Measurements from ENCODE around the gene PODNL1. TPM values are rescaled to one million over a fixed set of nuclear protein-coding genes. Genes with fewer than 3 reads are reported as not detected.

PODNL1 gene
- total RNA-seq, 4 donors from 2014 or later, result not detected

- ATAC-seq (ENCODE audit: low FRiP score), result no peak
- no peak for TF ChIP-seq CTCF (IDR thresholded peaks at IDR 0.05)
- no peak for DNase-seq (ENCODE audit: low spot score)
These were observed 23.8 kb upstream of the PODNL1 start for GRCh38 chr19:13961826-13962698.

- ATAC-seq (ENCODE audit: low FRiP score), result no peak
- no peak for DNase-seq (ENCODE audit: low spot score)
- no peak for TF ChIP-seq CTCF (IDR thresholded peaks at IDR 0.05)
These were observed 22.9 kb upstream of the PODNL1 start for GRCh38 chr19:13960863-13961784.

- ATAC-seq (ENCODE audit: low FRiP score), result no peak
- no peak for DNase-seq (ENCODE audit: low spot score)
- no peak for TF ChIP-seq CTCF (IDR thresholded peaks at IDR 0.05)
These were observed 22.0 kb upstream of the PODNL1 start for GRCh38 chr19:13959962-13960862.

- no peak for ATAC-seq (ENCODE audit: low FRiP score)
- no peak for TF ChIP-seq CTCF (IDR thresholded peaks at IDR 0.05)
- DNase-seq (ENCODE audit: low spot score), result no peak
These were observed 21.1 kb upstream of the PODNL1 start for GRCh38 chr19:13959141-13959961.

GRCh38 chr19:13958043-13958442 lies 19.8 kb upstream of the PODNL1 start:
- no peak for DNase-seq (ENCODE audit: low spot score)
- TF ChIP-seq CTCF (IDR thresholded peaks at IDR 0.05), result no peak
- no peak for ATAC-seq (ENCODE audit: low FRiP score)

GRCh38 chr19:13957051-13957450 lies 18.8 kb upstream of the PODNL1 start:
- ATAC-seq (ENCODE audit: low FRiP score), result no peak
- DNase-seq (ENCODE audit: low spot score), result no peak
- TF ChIP-seq CTCF (IDR thresholded peaks at IDR 0.05), result no peak

Measured in omental fat pad (tissue), 4 donors.